Urothelium cell line (cell line): ENCODE measurements around the gene GJA9.
A peak's percentile ranks its signal among the peaks of the same experiment; 100 is the strongest.
"Not testable (repeated sequence)": the region's sequence is repeated elsewhere in the genome, so short reads cannot be mapped to it uniquely, and the experiment has no call there.

Source experiments
- DNase-seq: peaks from one replicate; pipeline ENCODE4 v3.0.0; 2011; ENCODE audit warnings: low spot score, mixed read lengths
- FAIRE-seq: peaks from 2 replicates; lab custom pipeline; 2011; peaks lifted over from hg19 to GRCh38; lab: Jason Lieb, UNC

GJA9 gene

GRCh38 chr1:38881487-38881886 lies at the start of gene GJA9:
GJA9 (minus strand) TSS chr1:38881587; CDS start chr1:38876098, 5,489 bp downstream.
- DNase-seq: no peak
- FAIRE-seq: no peak

GRCh38 chr1:38929476-38929875 lies 48.1 kb upstream of the GJA9 start:
- DNase-seq: no peak
- no peak for FAIRE-seq

GRCh38 chr1:38929054-38929453 lies 47.7 kb upstream of the GJA9 start:
- FAIRE-seq (no peak), DNase-seq (no peak)

- FAIRE-seq (no peak), DNase-seq (no peak)
These were observed 44.7 kb upstream of the GJA9 start for GRCh38 chr1:38926091-38926490.

GRCh38 chr1:38925391-38925790 lies 44.0 kb upstream of the GJA9 start:
- FAIRE-seq (no peak), DNase-seq (no peak)

- FAIRE-seq: no peak
These were observed 42.2 kb upstream of the GJA9 start for GRCh38 chr1:38923607-38924006.

GRCh38 chr1:38919130-38919529 lies 37.7 kb upstream of the GJA9 start:
- DNase-seq: no peak
- FAIRE-seq: no peak

More at GRCh38 chr1:38923607-38924006, 42.2 kb upstream of the GJA9 start:
- no peak for DNase-seq

GRCh38 chr1:38918568-38918967 lies 37.2 kb upstream of the GJA9 start:
- no peak for DNase-seq
- no peak for FAIRE-seq

GRCh38 chr1:38917772-38918171 lies 36.4 kb upstream of the GJA9 start:
- FAIRE-seq: no peak

GRCh38 chr1:38917337-38917736 lies 36.0 kb upstream of the GJA9 start:
- FAIRE-seq: no peak
- DNase-seq: no peak

More at GRCh38 chr1:38917772-38918171, 36.4 kb upstream of the GJA9 start:
- DNase-seq: no peak

- FAIRE-seq: peak; percentile 23
- DNase-seq: no peak
These were observed 34.1 kb upstream of the GJA9 start for GRCh38 chr1:38915352-38915948.

- FAIRE-seq, DNase-seq: not testable (repeated sequence)
These were observed 33.5 kb upstream of the GJA9 start for GRCh38 chr1:38914908-38915307.

- FAIRE-seq (no peak), DNase-seq (no peak)
These were observed 27.4 kb upstream of the GJA9 start for GRCh38 chr1:38908821-38909220.

- no peak for DNase-seq
- no peak for FAIRE-seq
These were observed 24.6 kb upstream of the GJA9 start for GRCh38 chr1:38905985-38906384.

- no peak for FAIRE-seq
- no peak for DNase-seq
These were observed 18.2 kb upstream of the GJA9 start for GRCh38 chr1:38899560-38899959.

- no peak for DNase-seq
- no peak for FAIRE-seq
These were observed 17.4 kb upstream of the GJA9 start for GRCh38 chr1:38898653-38899230.

GRCh38 chr1:38896169-38896568 lies 14.8 kb upstream of the GJA9 start:
- DNase-seq (no peak), FAIRE-seq (no peak)

- no peak for DNase-seq
- no peak for FAIRE-seq
These were observed 11.6 kb upstream of the GJA9 start for GRCh38 chr1:38892976-38893375.

- no peak for FAIRE-seq
- DNase-seq: peak; percentile 19
These were observed 10.4 kb upstream of the GJA9 start for GRCh38 chr1:38891753-38892152.

- FAIRE-seq: no peak
- DNase-seq: no peak
These were observed 8.2 kb upstream of the GJA9 start for GRCh38 chr1:38889589-38889988.

- FAIRE-seq: no peak
- no peak for DNase-seq
These were observed 7.3 kb upstream of the GJA9 start for GRCh38 chr1:38888423-38889333.

GRCh38 chr1:38885092-38885491 lies 3.7 kb upstream of the GJA9 start:
- no peak for FAIRE-seq
- no peak for DNase-seq
